ENCODE measurements around the gene MICAL3.

The MICAL3 gene

GRCh38 chr22:17948101-17948500 is 76.3 kb downstream of the MICAL3 start:
- Histone ChIP-seq H4K20me1 (ENCODE audit: insufficient read depth, low read length) (peaks cover 100% of the 10 kb centered on the region), H3K27me3 (ENCODE audit: low read depth, low read length) (no peaks in the 10 kb centered on the region), H3K79me2 (ENCODE audit: low read length) (peaks cover 100% of the 10 kb centered on the region), H3K27ac (ENCODE audit: low read length) (no peak overlapping the region), H3K9ac (ENCODE audit: low read length) (no peak overlapping the region), H3K4me2 (ENCODE audit: low read length) (no peak overlapping the region), H3K4me1 (ENCODE audit: low read length) (peaks cover 16% of the 10 kb centered on the region), H3K9me3 (ENCODE audit: insufficient read depth, low read length) (no peaks in the 10 kb centered on the region), H2AFZ (ENCODE audit: low read depth, low read length) (no peak overlapping the region), H3K36me3 (replicated peaks; ENCODE audit: low read depth, low read length) (peaks cover 16% of the 10 kb centered on the region), H3K4me3 (ENCODE audit: low read length) (no peak overlapping the region)
- TF ChIP-seq EZH2phosphoT487 (IDR thresholded peaks at IDR 0.05; ENCODE audit: low read depth) (no peak), CTCF (IDR thresholded peaks at IDR 0.05; ENCODE audit: low read depth, low read length) (no peak)

- Histone ChIP-seq H3K9me3 (ENCODE audit: insufficient read depth, low read length) (no peaks in the 10 kb centered on the region), H3K27ac (ENCODE audit: low read length) (no peak overlapping the region), H3K79me2 (ENCODE audit: low read length) (peaks cover 100% of the 10 kb centered on the region), H3K27me3 (ENCODE audit: low read depth, low read length) (no peaks in the 10 kb centered on the region), H4K20me1 (ENCODE audit: insufficient read depth, low read length) (peaks cover 100% of the 10 kb centered on the region), H3K4me3 (ENCODE audit: low read length) (no peak overlapping the region), H3K4me2 (ENCODE audit: low read length) (peak overlapping the region; percentile 8; the same call in 1 of the 2 replicates), H3K9ac (ENCODE audit: low read length) (no peak overlapping the region), H3K4me1 (ENCODE audit: low read length) (peaks cover 24% of the 10 kb centered on the region), H3K36me3 (replicated peaks; ENCODE audit: low read depth, low read length) (peaks cover 20% of the 10 kb centered on the region), H2AFZ (ENCODE audit: low read depth, low read length) (no peak overlapping the region)
- TF ChIP-seq EZH2phosphoT487 (IDR thresholded peaks at IDR 0.05; ENCODE audit: low read depth): no peak
- TF ChIP-seq CTCF (IDR thresholded peaks at IDR 0.05; ENCODE audit: low read depth, low read length): no peak
Observed at GRCh38 chr22:17946662-17947367, 77.5 kb downstream of the MICAL3 start.

GRCh38 chr22:17945888-17946648 is 78.3 kb downstream of the MICAL3 start:
- TF ChIP-seq EZH2phosphoT487 (IDR thresholded peaks at IDR 0.05; ENCODE audit: low read depth) (no peak), CTCF (IDR thresholded peaks at IDR 0.05; ENCODE audit: low read depth, low read length) (peak; percentile 23)
- H3K27ac ChIP-seq (ENCODE audit: low read length): no peak overlapping the region
- peaks cover 100% of the 10 kb centered on the region for H4K20me1 ChIP-seq (ENCODE audit: insufficient read depth, low read length)
- H3K4me3 ChIP-seq (ENCODE audit: low read length): no peak overlapping the region
- peaks cover 100% of the 10 kb centered on the region for H3K79me2 ChIP-seq (ENCODE audit: low read length)
- no peaks in the 10 kb centered on the region for H3K9me3 ChIP-seq (ENCODE audit: insufficient read depth, low read length)
- H2AFZ ChIP-seq (ENCODE audit: low read depth, low read length): no peak overlapping the region
- H3K36me3 ChIP-seq (replicated peaks; ENCODE audit: low read depth, low read length): peaks cover 21% of the 10 kb centered on the region
- H3K4me1 ChIP-seq (ENCODE audit: low read length): peaks cover 31% of the 10 kb centered on the region
- peak overlapping the region; percentile 8; the same call in 1 of the 2 replicates for H3K4me2 ChIP-seq (ENCODE audit: low read length)
- H3K27me3 ChIP-seq (ENCODE audit: low read depth, low read length): no peaks in the 10 kb centered on the region
- no peak overlapping the region for H3K9ac ChIP-seq (ENCODE audit: low read length)

DNA sequence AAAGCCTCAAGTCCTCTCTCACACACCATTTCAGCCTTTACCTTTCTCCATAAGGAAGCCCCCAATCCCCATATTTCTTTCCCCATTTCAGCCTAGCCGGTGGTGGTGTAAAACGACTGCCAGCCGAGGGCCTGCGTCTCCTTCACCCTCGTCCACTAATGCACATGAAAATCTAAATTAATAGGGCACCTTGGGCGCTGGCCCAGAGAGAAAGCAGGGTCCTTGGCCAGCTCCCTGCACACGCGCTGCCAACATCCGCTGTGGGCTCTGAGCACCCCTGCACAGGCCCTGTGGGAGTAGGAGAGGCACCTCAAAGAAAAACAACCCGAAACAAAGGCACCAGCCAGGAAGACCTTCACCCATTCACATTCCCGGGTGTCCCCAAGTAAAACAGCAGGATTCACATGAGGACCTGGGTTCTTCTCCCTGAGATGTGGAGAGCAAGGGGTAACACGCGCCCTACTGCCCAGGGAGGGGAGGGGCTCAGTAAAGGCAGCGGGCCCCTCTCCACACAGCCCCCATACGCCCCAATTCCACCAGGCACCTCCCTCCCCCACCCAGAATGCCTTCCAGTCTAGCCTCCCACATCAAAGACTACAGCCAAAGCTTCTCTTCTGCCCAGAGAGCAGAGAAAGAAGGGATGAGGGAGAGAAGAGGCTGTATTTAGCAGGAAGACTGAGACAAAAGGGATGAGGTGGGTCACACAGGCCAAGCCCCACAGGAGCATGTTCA is 79.0 kb downstream of the MICAL3 start:
- TF ChIP-seq EZH2phosphoT487 (IDR thresholded peaks at IDR 0.05; ENCODE audit: low read depth) (no peak), CTCF (IDR thresholded peaks at IDR 0.05; ENCODE audit: low read depth, low read length) (no peak)
- H3K9me3 ChIP-seq (ENCODE audit: insufficient read depth, low read length): no peaks in the 10 kb centered on the region
- H3K36me3 ChIP-seq (replicated peaks; ENCODE audit: low read depth, low read length): peaks cover 23% of the 10 kb centered on the region
- no peak overlapping the region for H3K4me2 ChIP-seq (ENCODE audit: low read length)
- peaks cover 32% of the 10 kb centered on the region for H3K4me1 ChIP-seq (ENCODE audit: low read length)
- H3K79me2 ChIP-seq (ENCODE audit: low read length): peaks cover 100% of the 10 kb centered on the region
- H3K4me3 ChIP-seq (ENCODE audit: low read length): no peak overlapping the region
- no peak overlapping the region for H3K27ac ChIP-seq (ENCODE audit: low read length)
- no peaks in the 10 kb centered on the region for H3K27me3 ChIP-seq (ENCODE audit: low read depth, low read length)
- H3K9ac ChIP-seq (ENCODE audit: low read length): no peak overlapping the region
- H4K20me1 ChIP-seq (ENCODE audit: insufficient read depth, low read length): peaks cover 100% of the 10 kb centered on the region
- H2AFZ ChIP-seq (ENCODE audit: low read depth, low read length): no peak overlapping the region

All from OCI-LY3 (cell line).